RPMI7951 (cell line): ENCODE results near the gene CAPN12. TPM values are rescaled to one million over a fixed set of nuclear protein-coding genes. Genes with fewer than 3 reads are reported as not detected.
A peak's percentile ranks its signal among the peaks of the same experiment; 100 is the strongest.

ENCODE experiments used
- DNase-seq: peaks from one replicate; pipeline ENCODE4 v3.0.0-alpha.2; 2012; ENCODE audit warnings: low read depth
- total RNA-seq: library from RNA; depleted of rRNA; stranded (reverse); fragments of >200 nt; shearing (Covaris generic); gene quantifications from 2 replicates; pipeline ENCODE4 v1.2.3, GENCODE V29; 2014

Gene CAPN12
- total RNA-seq, 1 experiment from 2014 or later: not detected

DNA sequence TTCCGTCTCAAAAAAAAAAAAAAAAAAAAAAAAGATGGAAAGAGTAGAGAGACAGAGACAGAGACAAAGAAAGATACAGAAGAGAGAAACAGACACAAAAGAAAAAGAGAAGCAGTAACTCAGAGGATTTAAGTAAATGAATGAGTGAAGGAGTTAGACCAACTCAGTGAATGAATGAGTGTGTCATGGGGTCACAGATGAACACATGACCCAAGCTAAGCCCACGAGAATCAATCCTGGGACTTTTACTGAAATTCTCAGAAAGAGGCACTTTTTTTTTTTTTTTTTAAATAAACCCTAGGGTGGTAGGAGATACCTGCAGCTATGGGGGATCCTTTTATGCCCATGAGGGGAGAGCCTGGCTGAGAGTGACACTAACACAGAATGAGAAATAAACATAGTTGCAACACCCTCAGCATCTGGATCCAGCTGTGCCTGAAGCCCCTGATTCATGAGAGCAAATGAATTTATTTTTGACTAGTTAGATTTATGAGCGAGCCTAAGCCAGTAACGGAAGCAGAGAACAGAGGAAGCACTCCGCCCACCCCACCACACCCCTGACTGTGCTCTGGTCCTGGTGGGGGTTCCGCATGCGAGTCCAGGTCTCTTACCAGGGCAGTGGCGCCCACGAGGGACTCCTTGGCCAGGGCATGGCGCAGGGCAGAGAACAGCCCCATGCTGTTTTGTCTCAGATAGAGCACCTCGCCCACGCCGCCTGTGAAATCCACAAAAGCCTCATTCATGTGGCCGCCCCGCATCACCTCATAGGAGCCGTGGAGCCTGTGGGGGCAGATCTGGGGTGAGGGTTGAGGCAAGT lies 4.6 kb downstream of the CAPN12 start:
- no peak for DNase-seq

- no peak for DNase-seq
These were observed 6.1 kb downstream of the CAPN12 start for GRCh38 chr19:38737921-38738737.

DNA sequence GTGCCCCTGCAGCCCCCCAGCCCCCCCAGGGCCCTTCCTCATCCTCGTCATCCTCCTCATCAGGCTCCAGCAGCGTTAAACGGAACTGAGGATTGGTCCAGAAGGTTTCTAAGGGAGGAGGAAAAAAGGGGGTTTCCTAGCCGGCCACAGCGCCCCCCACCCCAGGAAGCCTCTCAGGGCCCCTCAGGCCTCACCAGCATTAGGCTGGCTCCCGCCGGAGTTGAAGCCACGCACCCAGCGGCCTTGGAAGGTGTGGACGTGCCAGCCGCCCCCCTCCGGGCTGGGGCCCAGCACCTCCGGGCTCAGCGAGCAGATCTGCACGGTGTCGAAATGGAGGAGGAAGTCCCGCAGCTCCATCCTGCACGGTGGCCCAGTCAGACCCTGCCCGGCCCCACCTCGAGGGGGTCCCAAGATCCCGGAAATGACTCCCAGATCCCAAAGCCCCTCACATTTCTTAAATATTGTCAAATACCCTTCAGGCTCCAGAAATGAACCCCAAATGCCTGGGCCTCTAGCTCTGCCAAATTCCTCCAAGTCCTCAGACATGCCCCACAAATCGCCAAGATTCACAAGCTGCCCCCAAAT lies 6.9 kb downstream of the CAPN12 start:
- no peak for DNase-seq

- peak; percentile 34 for DNase-seq
These were observed 7.6 kb downstream of the CAPN12 start for GRCh38 chr19:38736413-38737280.

GRCh38 chr19:38736036-38736412 lies 8.2 kb downstream of the CAPN12 start:
- peak; percentile 44 for DNase-seq

DNA sequence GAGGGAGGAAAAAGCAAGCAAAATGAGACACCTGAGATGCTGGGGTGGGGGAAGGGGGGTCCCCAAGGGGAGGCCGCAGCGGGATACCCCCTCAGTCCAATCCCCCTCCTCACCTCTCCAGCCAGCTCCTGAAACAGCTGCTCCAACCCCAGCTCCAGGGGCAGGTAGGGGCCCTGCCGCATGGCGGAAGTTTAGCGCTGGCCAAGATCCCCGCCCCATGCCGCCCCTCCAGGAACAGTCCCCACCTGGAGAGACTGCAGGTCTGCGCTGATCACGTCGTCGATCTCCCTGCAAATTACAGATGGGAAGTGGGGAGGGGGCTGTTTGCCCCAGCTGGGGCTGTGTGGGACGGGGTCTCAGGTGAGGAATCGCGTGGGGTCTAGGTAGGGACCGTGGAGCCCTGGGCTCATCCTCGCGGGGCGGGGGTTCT lies 9.0 kb downstream of the CAPN12 start:
- DNase-seq: no peak

- peak; percentile 48 for DNase-seq
These were observed 9.6 kb downstream of the CAPN12 start for GRCh38 chr19:38734426-38735256.

DNA sequence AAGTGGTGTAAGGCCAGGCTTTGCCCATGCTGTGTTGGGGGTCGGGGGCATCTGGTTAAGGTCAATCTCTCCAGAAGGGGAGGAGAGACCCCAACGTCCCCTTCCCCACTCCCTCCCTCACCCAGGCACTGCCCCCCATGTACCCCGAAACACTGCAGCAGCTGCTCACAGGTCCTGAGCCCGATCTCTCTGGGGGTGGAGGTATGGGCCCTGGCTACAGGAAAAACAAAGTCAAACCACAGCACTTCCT lies 10.2 kb downstream of the CAPN12 start:
- DNase-seq: no peak

DNA sequence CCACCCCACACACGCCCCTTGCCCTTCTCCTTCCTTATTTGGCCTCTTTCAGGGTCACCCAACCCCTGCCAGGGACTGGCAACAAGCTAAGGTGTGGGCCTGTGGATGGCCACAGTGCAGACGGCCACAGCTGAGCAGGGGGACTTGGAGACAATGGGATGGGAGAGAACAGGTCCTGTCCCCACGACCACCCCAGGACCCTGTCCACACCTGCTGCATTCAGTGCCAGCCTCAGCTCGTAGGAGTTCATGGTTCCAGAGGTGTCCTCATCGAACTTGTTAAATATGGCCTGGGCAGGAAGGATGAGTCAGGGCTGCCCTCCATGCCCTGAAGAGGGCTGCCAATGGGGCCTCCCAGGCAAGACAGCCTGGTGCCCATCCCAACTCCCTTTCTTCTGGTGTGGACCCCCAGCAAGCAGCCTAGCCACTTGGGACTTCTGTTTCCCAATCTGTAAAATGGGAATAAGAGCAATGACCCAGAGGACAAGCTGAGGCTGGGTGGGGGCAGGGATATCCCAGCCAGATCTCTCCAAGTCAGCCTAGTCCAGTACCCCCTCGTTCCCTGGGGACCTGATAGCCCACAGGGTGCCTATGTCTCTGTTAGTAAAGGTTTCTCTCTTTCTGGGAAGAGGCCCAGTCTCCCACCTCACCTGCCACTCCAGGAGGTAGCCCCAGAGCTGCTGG lies 10.6 kb downstream of the CAPN12 start:
- DNase-seq: no peak

DNA sequence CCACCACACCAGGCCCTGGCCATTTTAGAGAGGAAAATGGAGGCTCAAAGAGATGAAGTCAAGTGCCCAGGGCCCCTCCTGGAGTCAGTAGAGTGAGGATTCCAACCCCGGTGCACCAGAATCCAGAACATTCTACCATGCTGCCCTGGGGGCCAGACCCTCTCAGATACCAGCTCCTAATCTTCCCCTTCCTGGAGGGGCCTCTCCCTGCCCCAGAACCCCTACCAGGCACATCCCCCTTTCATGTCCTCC lies 11.1 kb downstream of the CAPN12 start:
- DNase-seq: no peak

GRCh38 chr19:38731654-38732301 lies 12.5 kb downstream of the CAPN12 start:
- no peak for DNase-seq

DNA sequence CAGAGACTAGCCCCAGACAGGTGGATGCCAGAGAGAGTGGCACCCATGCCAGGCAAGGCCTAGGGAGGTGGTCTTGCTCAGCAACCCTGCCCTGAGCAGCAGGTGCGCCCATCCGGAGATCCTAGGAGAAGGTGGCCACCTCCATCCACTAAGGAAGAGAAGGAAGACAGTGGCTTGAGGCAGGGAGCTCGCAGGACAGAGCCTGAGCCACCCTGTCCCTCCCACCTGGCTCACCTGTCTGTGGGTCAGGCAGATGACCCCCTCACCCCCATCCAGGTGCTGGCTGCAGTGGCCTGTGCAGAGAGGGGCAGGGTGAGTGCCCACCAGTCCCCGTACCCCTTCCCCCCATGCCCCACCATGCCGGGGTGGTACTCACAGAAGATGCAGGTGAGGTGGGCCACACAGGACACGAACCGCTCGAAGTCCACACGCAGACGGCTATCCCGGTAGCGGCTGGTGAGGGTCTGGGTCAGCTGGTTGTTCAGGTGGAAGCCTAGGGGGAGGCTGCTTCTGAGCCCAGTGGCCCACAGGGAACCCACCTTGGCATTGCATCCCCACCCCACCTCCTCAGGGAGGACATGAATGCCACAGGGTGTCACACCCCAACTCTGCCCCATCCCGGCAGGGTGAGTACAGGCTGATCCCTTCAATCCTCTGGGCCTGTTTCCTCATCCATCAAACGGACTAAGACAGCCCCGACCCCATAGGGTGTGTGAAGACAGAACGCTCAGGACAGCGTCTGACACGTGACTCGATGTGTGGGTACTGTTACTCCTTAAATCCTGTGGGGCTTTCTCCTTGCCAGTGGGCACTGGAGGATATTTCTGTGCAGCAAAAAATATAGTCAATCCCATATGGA lies 13.3 kb downstream of the CAPN12 start:
- no peak for DNase-seq

GRCh38 chr19:38730470-38730730 lies 13.9 kb downstream of the CAPN12 start:
- no peak for DNase-seq

DNA sequence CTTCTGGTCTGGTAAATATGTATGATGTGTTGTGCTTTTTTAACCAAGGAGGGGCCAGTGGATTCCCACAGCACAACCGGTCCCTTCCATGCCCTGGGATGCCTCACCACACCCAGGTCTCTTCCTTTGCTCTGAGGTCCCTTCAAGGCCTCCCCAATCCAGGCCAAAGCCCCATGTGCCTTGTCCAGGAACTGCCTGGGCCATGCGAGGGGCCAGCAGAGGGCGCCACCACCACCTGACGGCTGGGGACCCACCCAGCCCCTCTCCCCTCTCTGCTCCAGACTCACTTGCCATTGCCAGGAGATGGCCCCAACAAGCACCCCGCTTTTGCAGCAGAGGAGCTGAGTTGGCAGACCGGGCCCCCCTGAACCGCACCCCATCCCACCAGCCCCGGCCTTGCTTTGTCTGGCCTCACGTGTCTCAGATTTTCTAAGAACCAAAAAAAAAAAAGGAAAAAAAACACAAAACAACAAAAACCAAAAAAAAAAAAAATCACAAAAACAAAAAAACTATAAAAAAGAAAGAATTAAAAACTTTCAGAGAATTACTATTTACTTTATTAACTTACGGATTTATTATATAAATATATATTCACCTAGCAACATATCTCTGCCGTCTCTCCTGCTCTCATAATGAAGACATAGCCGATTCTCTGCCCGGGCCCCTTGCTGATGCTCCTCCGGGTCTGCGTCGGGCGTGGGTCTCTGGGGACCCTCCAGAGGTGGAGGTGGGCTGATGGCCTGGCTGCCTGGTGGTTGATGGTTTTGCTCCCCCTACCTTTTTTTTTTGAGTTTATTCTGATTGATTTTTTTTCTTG lies 14.4 kb downstream of the CAPN12 start:
- peak; percentile 54 for DNase-seq

- DNase-seq: no peak
These were observed 15.3 kb downstream of the CAPN12 start for GRCh38 chr19:38728752-38729541.

- no peak for DNase-seq
These were observed 16.2 kb downstream of the CAPN12 start for GRCh38 chr19:38727868-38728660.

DNA sequence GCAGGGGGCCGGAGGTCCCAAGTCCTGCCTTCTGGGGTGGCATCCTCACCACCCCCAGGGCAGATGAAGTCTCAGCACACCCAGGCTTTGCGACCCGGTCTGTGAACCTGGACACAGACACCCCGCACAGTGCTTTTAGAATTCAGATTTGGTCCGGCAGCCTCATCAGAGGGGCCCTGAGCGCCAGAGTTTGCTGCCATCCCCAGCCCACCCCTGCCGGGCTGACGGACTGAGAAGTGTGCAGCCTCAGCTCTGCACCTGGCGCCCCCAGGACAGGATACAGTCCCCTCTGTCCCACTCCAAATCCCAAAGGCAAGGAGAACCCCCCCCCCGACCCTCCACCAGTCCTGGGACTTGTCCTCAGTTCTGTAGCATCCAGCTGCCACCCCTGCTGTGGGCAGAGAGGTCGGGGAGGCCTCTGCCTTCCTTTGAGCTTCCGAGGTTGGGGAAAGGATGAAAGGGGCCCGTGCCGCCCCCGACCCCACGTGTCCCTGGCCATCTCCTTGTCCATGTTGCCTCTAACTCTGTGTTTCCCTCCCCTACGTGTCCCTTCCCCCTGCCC lies 16.9 kb downstream of the CAPN12 start:
- no peak for DNase-seq
